Activated CD4-positive, alpha-beta T cell treated with anti-CD3 and anti-CD28 coated beads, Interleukin-10, Interleukin-2, amounts not matched to agents 100 ng/mL and 50 ng/mL, durations not matched to agents 16 hours and 8 hours (primary cell): ENCODE data around the gene TNFAIP1.

Experiments used
- DNase-seq: peaks from one replicate; pipeline ENCODE4 v3.0.0-alpha.2; 2020

TNFAIP1 gene

GRCh38 chr17:28372203-28372944, 36.8 kb downstream of the TNFAIP1 start:
- DNase-seq = peak; percentile 48

GRCh38 chr17:28372945-28373274, 37.3 kb downstream of the TNFAIP1 start:
- no peak for DNase-seq

- no peak for DNase-seq
Observed at GRCh38 chr17:28379814-28380801, 44.5 kb downstream of the TNFAIP1 start.

GRCh38 chr17:28381141-28381825, 45.7 kb downstream of the TNFAIP1 start:
- DNase-seq = peak; percentile 48

- DNase-seq = peak; percentile 74
Observed at GRCh38 chr17:28384281-28385036, 48.9 kb downstream of the TNFAIP1 start.

GRCh38 chr17:28385037-28385400, 49.5 kb downstream of the TNFAIP1 start:
- DNase-seq = no peak

GRCh38 chr17:28385406-28385805, 49.8 kb downstream of the TNFAIP1 start:
- peak; percentile 30 for DNase-seq

- DNase-seq = no peak
Observed at GRCh38 chr17:28386391-28386790, 50.8 kb downstream of the TNFAIP1 start.

GRCh38 chr17:28388106-28388505, 52.5 kb downstream of the TNFAIP1 start:
- DNase-seq = no peak

- no peak for DNase-seq
Observed at GRCh38 chr17:28390141-28390540, 54.6 kb downstream of the TNFAIP1 start.

GRCh38 chr17:28390563-28390962, 55.0 kb downstream of the TNFAIP1 start:
- DNase-seq = no peak

- no peak for DNase-seq
Observed at GRCh38 chr17:28390984-28391383, 55.4 kb downstream of the TNFAIP1 start.

GRCh38 chr17:28391401-28391800, 55.8 kb downstream of the TNFAIP1 start:
- no peak for DNase-seq

- DNase-seq = no peak
Observed at GRCh38 chr17:28392491-28392890, 56.9 kb downstream of the TNFAIP1 start.

- no peak for DNase-seq
Observed at GRCh38 chr17:28394337-28395116, 59.0 kb downstream of the TNFAIP1 start.

- DNase-seq = no peak
Observed at GRCh38 chr17:28395426-28395825, 59.9 kb downstream of the TNFAIP1 start.

GRCh38 chr17:28395968-28396367, 60.4 kb downstream of the TNFAIP1 start:
- DNase-seq = no peak
